GM08714 (cell line): ENCODE measurements around the gene CSF3.

Experiments used
- H3K4me3 ChIP-seq: fragments of 200-500 bp; sonication (Bioruptor generic); 2 replicates; pipeline ENCODE4 v1.5.1; 2014; ENCODE audit warnings: mild to moderate bottlenecking, low read length, inconsistent platforms
- ZNF274 ChIP-seq: IDR thresholded peaks from 2 replicates; pipeline ENCODE4 v1.6.1; 2012; ENCODE audit warnings: mild to moderate bottlenecking, low read depth, low read length

The CSF3 gene

DNA sequence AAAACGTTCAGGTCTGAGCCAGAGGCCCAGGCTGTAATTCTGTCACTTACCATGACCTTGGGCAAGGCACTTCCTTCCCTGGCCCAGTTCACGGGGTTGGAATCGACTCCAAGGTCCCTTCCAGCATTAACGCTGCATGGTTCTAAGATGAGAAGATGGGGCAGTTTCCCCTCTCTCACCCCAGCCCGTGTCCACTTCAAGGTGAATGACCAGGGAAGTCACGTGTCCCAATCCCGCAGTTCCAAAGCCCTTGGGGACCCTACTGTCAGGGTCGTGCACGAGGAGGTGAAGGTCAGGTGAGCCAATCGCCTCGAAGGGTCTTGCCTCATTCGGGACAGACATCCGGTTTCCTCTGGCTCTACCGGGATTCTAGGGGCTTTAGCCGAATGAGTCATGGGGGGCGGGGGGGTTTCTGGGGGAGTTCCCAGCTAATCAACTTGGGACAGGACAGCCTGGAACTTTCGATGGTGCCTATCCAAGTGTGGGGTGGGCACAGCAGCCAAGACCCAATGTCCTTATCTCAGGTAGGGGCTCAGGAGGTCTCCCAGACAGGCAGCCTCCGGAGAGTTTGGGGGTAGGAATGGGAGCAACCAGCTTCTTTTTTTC is 762 bp upstream of the CSF3 start:
- no peak for TF ChIP-seq ZNF274
- no peak overlapping the region for H3K4me3 ChIP-seq

GRCh38 chr17:40015998-40016985 is 1.1 kb downstream of the CSF3 start:
- H3K4me3 ChIP-seq: no peak overlapping the region
- no peak for TF ChIP-seq ZNF274

GRCh38 chr17:40017422-40018080 is 2.3 kb downstream of the CSF3 start:
- no peak for TF ChIP-seq ZNF274
- H3K4me3 ChIP-seq: no peak overlapping the region

GRCh38 chr17:40018211-40019121 is 3.2 kb downstream of the CSF3 start:
- TF ChIP-seq ZNF274: no peak
- H3K4me3 ChIP-seq: no peak overlapping the region

DNA sequence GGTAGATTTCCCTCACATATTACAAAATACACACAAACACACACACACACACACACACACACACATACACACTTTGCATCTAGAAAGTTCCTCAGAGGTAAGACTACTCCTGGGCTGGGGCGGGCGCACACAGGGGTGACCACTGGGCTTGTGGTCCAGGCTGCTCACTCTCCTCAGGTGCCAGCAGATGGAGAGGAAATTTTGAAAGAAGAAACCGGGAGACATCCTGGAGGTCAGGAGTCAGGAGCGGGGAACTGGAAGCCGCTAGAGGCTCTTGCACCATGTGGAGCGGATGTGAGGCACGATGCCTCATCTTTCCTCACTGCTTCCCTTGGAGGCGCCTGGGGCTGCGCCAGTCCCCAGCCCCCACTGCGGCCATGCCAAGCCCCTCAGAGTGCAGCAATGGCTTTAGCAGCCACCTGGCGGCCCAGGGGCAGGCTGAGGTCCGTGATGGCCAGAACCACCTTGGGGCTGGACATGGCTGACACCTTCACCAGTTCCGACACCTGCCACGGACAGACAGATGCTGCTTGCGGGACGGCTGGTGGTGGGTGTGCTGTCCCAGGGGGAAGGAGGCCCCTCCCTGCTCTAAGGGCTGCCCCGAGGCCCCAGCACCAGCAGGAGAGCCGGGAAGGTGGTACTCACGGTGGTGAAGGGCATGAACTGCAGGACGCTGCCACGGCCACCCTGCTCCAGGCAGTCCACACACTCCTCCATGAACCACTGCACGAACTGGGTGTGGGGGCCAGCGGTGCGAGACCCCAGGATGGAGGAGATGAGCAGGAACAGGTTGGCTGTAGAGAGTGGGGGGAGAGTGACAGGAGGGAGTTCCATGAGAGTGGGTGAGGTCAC is 4.1 kb downstream of the CSF3 start:
- no peak overlapping the region for H3K4me3 ChIP-seq

DNA sequence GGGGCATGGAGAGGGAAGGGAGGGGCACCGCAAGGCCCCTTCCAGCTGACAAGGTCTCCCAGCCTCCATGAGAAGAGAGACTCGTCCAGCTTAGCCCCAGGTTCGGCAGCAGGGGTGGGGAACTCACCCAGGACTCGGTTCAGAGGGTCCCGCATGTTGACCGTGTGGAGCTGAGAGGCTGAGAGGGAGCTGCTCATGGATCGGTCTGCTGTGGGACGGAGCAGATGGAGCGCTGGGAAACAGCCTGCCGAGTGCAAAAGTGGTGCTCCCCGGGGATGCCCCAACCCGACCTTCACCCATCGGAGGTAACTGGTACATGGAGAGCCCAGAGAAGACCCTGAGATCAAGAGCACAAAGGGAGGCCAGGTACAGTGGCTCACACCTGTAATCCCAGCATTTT is 4.9 kb downstream of the CSF3 start:
- no peak for TF ChIP-seq ZNF274

More for the DNA sequence above, 4.1 kb downstream of the CSF3 start:
- no peak for TF ChIP-seq ZNF274

DNA sequence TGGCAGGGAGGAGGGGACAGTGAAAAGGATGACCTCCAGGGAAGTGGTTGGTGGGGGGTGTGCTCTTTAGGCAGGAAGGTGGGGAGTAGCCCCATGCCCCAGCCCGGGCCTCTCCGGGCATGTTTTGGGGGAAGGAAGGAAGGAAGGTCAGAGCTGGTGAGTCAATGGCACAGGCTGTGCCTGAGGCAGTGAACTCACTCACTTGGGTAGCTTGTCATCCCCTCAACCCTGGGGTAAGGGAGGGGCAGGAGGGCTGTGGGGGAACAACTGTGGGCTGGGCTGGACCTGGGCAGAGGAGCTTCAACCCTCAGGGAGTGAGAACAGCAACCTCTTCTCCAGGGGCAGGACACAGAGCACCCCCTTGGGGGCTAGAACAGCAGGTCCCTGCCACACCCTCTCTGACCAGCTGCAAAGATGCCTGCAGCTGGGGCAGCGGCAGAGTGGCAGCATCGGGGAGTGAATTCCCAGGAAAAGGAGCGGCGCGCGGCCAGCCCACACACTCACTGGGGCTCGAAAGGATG is 6.3 kb downstream of the CSF3 start:
- TF ChIP-seq ZNF274: no peak
- no peak overlapping the region for H3K4me3 ChIP-seq

More for the DNA sequence above, 4.9 kb downstream of the CSF3 start:
- no peak overlapping the region for H3K4me3 ChIP-seq

- TF ChIP-seq ZNF274: no peak
These were observed 7.3 kb downstream of the CSF3 start for GRCh38 chr17:40022497-40022896.

DNA sequence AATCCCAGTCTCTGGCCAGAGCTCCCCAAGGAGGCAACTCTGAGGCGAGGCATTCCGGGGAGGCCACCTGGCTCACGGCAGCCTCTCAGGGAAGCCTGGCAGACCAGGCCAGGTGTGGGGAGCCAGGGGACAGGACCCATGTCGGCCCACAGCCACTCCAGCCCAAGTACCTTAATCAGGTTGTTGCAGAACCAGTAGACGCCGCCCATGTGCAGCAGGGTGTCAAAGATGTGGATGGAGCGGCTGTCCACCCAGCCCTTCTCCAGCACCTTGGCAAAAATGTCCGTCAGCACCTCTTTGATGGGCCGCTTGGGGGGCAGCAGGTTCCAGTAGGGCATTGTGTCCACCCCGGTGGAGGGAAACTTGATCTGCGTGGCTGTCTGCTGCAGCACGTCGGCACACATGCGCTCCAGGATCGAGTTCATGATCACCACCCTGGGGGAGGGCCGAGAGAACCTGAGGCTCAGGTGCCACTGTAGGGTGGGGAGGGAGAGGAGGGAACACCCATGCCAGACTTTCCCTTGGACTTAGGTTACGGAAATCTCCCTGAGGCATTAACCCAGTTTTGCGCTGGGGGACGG is 7.8 kb downstream of the CSF3 start:
- H3K4me3 ChIP-seq: no peak overlapping the region
- TF ChIP-seq ZNF274: no peak

More at GRCh38 chr17:40022497-40022896, 7.3 kb downstream of the CSF3 start:
- no peak overlapping the region for H3K4me3 ChIP-seq

DNA sequence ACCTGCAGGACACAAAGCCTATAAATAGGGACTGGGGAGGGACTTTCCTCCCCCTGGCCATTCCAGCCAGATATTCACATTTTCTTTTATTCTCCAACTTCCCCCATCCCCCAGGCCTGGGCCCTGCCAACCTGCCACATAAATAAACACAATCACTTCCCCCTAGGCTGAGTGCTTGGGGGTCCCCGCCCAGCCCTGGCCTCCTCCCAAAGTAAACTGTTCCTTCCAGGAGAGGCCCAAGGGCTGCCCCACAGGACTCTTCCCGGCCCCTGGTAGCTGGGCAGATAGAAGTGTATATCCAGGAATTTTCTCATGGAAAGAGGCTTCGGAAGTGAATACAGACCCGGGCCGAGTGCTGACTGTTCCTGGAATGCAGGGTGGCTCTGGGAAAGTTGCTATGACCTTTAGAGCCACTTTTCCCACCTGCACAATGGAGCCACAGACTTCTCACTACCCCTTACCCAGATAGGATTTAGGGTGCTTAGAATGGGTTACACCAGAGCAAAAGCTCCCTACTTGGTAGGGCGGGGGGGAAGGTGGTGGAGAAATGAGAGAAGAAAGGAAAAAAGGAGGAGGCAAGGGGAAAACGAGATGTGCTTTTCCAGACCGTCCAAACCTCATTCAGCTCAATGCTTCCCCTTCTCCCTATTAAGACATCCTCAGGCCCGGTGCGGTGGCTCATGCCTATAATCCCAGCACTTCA is 8.5 kb downstream of the CSF3 start:
- TF ChIP-seq ZNF274: no peak
- H3K4me3 ChIP-seq: no peak overlapping the region

DNA sequence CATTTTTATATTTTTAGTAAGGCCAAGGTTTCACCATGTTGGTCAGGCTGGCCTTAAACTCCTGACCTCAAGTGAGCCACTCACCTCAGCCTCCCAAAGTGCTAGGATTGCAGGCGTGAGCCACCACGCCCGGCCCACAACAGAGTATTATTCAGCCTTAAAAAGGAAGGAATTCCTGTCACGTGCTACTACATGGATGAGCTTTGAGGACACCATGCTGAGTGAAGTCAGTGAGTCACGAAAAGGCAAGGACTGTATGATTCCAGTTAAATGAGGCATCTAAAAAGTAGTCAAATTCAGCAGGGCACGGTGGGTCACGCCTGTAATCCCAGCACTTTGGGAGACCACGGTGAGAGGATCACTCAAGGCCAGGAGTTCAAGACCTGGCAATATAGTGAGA is 9.7 kb downstream of the CSF3 start:
- no peak for TF ChIP-seq ZNF274
- H3K4me3 ChIP-seq: no peak overlapping the region

GRCh38 chr17:40025559-40025958 is 10.3 kb downstream of the CSF3 start:
- no peak for TF ChIP-seq ZNF274
- no peak overlapping the region for H3K4me3 ChIP-seq
